MM.1S (cell line): ENCODE results near the gene SORBS2.

ENCODE experiments used
- CTCF ChIP-seq: fragments of 300-600 bp; sonication (generic); IDR thresholded peaks from 2 replicates; pipeline ENCODE4 v1.5.1; 2016; ENCODE audit warnings: antibody characterized with exemption, low read length, mixed read lengths
- EZH2 ChIP-seq: fragments of 300-600 bp; sonication (generic); optimal IDR thresholded peaks from 2 replicates; pipeline ENCODE3; 2017; ENCODE audit warnings: low read depth, mild to moderate bottlenecking, antibody characterized with exemption, low read length, mixed read lengths
- EZH2phosphoT487 ChIP-seq: fragments of 300-600 bp; sonication (generic); IDR thresholded peaks from 2 replicates; pipeline ENCODE4 v1.6.1; 2018; ENCODE audit warnings: antibody characterized with exemption, low read length

GRCh38 chr4:185797596-185798338, 14.2 kb downstream of the SORBS2 start:
- TF ChIP-seq EZH2 (no peak), CTCF (no peak), EZH2phosphoT487 (no peak)
